Right kidney (tissue), 9 donors: Measurements from ENCODE around the gene SRD5A2.
A peak's percentile ranks its signal among the peaks of the same experiment; 100 is the strongest.

Experiments used
- DNase-seq: peaks from one replicate; pipeline ENCODE4 v3.0.0-alpha.2; 2016
- long read RNA-seq, 8 donors: transcript quantifications; one replicate each; lab custom pipeline, GENCODE V29; 2026

The SRD5A2 gene, protein sequence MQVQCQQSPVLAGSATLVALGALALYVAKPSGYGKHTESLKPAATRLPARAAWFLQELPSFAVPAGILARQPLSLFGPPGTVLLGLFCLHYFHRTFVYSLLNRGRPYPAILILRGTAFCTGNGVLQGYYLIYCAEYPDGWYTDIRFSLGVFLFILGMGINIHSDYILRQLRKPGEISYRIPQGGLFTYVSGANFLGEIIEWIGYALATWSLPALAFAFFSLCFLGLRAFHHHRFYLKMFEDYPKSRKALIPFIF
- long read RNA-seq, donor 1, result 0 reads
- long read RNA-seq, donor 2, result 0 reads
- long read RNA-seq, donor 3, result 0 reads
- long read RNA-seq, donor 4, result 0 reads
- long read RNA-seq, donor 5, result 0 reads
- long read RNA-seq, donor 6, result 0 reads
- long read RNA-seq, donor 7, result 0 reads
- long read RNA-seq, donor 8, result 0 reads

DNA sequence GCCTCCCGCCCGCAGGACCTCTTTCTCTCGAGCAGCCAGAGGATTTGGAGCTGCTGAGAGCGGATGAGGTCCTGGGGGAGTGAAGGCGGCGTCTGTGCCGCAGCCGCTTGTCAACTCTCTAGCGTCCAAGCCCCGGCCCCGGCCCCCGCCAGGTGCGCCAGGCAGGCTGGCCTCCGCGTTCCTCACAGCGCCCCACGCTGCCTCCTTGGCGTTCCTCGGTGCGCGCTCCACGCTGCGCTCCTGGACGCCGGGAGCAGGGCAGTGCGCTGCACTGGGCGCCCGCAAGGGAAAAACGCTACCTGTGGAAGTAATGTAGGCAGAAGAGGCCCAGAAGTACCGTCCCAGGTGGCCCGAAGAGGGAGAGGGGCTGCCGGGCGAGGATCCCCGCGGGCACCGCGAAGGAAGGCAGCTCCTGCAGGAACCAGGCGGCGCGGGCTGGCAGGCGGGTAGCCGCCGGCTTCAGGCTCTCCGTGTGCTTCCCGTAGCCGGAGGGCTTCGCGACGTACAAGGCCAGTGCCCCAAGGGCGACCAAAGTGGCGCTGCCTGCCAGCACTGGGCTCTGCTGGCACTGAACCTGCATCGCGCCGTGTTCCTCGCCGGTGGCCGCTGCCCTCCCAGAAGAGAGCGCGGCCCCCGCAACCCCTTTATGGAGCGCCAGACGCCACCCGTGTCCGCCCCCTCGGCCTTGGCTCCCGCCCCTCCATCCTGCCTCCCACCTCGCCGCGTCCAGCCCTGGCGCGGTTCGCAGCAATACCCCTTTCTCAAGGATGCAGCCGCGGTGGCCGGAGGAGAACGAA, at the start of gene SRD5A2:
SRD5A2 (minus strand) TSS at position 618 of the 797 bp plus-strand sequence; CDS start at position 580, 38 bp downstream.
- DNase-seq, result peak; percentile 54

DNA sequence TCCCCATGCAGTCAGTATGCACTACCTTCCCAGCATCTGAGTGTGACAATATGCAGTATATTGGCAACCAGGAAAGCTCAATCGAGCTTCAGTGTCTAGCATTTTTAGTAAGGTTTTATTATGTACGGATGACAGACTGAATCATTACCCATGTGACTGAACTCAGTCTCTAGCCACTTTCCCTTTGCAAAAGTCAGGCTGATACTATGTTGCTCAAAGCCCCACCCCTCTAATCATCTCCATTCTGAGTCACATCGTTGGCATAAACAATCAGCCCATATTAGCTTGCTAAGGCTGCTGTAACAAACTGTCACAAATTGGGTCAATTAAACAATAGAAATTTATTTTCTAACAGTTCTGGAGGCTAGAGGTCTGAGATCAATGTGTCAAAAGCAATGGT, 25.8 kb upstream of the SRD5A2 start:
- no peak for DNase-seq

DNA sequence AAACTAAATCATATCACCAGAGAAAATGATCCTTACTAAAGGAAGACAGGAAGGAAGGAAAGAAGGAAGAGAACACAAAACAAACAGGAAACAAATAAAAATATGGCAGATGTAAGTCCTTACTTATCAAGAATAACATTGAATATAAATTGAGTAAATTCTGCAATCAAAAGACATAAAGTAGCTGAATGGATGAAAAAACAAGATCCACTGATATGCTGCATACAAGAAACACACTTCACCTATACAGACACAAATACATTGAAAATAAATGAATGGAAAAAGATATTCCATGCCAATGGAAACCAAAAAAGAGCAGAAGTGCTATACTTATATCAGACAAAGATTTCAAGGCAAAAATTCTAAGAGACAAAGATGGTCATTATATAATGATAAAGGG, 18.0 kb upstream of the SRD5A2 start:
- no peak for DNase-seq

DNA sequence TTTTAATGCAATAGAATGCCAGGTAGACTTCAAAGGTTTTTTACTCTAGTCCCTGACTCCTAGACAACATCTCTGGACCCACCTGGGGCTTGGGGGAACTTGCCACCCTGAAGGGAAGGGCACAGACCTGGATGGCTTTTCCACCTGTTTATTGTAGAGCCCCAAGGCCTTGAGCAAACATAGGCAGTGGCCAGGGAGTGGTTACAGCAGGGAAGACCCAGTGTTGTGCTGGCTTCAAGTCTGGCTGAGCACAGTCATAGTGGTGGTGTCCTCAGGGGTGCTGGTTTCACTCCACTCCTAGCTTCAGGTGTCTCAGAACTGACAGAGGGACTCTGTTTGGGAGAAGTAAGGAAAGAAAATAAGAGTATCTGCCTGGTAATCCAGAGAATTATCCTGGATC, 5.5 kb upstream of the SRD5A2 start:
- no peak for DNase-seq

DNA sequence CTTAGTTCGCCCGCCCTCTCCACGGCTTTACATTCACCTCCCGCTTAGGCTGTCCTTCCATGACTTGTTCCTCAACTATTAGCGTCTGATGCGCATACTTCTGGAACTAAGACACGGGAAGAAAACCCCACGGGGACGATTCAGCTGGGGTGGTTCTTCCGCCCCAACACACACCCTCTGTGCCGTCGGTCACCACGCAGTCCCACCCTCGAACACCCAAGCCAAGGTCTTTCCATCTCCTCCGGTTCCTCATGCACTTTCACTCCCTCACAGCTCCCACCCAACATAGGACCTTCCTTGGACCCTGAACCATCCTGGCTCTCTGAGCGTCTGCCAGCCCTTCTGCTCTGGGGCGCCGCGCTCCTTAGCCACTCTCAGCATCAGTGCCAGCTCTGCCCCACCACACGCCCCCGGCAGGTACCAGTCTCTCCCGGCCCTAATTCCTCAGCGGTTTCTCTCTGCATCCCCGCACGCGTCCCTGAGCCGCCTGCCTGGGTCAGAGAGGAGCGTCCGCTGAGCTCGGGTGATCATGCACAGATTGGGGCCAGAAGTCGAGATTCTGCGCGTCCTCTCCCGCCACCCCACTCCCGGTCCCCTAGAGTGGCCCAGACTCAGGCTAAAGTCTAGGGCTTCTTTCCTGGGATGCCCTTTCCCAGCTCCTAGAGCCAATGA, 522 bp upstream of the SRD5A2 start:
- peak; percentile 1 for DNase-seq

DNA sequence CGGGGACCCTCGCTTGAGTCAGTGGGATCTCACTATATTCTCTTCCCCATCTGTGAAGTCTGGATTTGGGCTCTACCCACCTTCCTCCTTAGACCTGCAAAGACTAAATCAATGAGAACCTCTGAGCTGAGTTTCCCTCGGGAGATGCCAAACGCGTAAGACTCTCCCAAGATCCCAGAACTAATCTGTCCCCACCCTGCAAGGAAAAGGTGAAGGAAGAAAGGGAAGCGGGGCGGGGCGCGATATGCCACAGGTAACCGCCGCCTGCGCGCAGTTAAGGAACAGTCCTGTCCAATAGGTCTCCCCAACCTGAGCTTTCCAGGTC, 780 bp downstream of the SRD5A2 start:
- DNase-seq, result no peak

DNA sequence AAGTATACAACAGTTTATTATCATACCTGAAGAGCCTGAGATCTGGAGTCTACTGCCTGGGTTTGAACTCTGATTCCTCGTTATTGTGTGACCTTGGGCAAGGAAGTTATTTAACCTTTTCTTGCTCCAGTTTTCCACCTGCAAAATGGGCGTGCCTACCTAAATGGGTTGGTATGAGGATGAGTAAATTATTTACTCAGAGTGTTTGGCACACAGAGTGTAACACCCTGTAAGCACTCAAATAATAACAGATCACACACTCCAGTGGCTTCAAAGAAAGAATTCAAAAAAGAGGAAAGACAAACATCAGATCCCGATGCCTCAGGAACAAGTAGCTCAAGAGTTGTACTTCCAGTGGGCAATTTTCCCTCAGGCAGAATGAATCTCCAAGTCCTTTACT, 2.4 kb downstream of the SRD5A2 start:
- DNase-seq, result no peak

DNA sequence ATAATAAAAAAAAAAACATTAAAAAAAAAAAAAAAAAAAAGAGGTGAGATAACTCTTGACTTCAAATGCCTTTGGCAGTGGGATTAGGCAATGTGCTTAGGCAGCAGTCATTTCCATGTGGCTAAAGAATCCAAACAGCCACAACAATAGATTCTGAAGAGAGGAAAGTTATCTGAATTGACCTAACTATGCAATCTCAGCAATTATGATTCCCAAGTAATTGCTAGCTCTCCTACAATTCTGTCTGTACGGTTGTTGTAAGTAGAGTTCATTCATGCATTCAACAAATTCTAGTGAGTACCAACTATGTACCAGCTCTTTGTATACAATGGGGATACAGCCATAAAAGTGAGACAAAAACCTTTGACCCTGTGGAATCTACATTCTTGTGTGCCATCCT, 3.6 kb downstream of the SRD5A2 start:
- no peak for DNase-seq

DNA sequence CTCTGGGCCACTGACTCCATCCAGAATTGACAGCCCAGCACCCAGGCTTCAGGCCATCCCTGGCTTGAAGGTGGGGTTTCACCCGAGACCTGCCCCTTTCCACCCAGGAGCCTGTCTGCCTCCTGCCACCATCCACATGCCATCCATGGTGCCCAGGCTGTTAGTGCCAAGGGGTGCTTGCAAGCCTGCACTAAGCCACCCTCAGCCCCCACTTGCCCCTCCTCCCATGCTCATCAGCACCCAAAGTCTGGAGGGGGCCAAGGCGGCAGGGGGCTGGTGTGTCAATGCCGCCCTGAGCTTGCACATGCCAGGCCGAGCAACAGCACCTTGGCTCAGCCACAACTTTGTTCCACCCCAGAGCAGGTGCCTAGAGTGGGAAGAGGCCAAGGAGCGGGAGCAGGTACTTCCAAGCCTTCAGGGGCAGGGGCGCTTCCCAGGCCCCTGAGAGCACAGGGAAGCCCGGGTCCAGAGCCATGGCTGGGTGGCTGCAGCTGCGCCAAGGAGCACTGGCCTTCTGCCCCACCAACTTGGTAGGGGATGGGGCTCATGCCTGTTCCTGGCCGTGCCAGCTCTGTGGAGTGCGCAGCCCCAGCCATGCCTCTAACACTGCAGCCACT, 12.0 kb downstream of the SRD5A2 start:
- no peak for DNase-seq

DNA sequence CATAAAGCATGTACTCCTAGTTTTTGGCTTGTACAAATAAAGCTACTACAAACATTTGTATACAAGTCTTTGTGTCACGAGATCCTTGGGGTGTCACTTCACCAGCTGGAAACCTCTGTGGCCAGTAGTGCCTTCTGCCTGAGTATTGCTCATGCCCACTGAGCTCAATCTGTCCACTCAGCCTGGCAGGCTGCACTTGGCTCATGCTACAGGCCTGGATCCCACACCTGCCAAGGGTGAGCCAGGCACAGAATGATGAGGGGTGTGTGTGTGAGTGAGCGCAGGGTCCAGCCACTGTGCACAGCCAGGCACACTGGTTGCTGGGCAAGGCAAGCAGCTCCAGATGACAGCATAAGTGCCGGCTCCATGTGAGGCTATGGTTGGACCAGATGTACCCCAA, 13.1 kb downstream of the SRD5A2 start:
- no peak for DNase-seq

DNA sequence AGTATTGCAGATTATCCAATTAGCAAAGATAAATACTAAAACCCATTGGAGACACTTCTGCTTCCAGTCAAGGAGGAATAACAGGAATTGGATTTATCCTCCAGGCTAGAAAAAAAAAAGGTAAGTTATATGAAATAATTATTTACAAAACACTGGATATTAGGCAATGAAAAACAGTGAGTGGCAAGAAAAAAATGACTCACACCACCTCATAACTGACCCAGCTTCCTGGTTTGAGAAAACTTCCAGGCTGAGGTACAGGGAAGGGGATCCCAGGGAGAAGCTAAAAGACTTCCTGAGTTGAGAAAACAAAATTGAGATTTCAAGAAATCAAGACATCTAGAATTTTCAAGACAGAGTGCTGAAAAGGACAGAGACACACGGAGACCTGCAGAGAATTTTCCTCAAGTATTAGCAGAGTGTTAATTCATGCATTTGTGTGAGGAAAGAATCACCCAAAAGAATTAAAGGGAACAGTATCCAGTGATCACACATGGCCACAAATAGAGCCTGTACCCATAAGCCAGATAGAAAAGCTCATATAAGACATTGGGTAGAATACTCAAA, 17.4 kb downstream of the SRD5A2 start:
- no peak for DNase-seq

DNA sequence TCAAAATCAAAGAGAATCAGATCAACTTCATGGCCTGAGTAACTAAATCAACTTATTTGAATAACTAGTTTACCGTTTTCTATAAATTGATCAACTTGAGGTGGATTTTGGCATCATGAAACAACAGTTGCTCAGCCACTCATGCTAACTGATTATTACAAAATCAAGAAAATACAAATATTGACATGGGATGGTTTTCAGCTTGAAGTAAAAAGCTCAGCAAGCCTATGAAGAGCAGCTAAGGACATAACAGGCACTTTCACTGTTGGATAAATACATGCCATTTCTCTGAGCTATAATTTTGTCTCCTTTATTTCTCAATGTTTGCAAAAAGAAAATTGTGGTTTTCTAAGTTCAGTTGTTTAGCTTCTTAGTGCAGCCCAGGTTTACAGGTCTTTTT, 18.9 kb downstream of the SRD5A2 start:
- DNase-seq, result no peak

DNA sequence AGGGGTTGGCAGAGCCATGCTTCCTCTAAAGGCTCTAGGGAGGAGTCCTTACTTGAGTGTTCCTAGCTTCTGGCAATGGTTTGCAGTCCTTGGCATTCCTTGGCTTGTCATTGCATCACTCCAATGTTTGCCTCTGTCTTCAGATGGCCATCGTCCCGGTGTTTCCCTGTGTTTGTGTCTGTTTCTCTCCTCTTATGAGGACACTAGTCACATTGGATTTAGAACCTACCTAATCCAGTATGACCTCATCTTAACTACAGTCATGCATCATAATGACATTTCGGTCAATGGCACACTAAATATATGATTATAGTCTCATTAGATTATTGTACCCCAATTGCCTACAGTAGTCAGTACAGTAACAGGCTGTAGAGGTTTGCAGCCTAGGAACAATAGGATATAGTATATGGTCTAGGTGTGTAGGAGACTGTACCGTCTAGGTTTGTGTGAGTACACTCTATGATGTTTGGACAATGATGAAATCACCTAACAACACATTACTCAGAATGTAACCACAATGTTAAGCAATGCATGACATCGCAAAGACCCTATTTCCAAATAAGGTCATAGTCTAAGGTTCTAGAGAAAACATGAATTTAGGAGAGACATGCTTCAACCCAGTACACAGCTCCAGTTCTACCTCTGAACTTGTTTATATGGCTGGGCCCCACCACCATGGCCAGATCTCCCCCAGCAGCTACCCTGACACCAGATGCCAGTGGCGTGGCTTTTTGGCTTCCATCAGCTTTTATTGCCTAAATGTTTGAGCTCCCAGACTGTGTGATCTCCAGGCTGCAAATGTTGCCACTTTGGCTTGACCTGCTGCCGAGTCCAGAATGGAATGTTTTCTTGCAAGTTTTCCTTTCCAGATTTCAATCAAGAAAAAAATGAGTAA, 22.1 kb downstream of the SRD5A2 start:
- no peak for DNase-seq

DNA sequence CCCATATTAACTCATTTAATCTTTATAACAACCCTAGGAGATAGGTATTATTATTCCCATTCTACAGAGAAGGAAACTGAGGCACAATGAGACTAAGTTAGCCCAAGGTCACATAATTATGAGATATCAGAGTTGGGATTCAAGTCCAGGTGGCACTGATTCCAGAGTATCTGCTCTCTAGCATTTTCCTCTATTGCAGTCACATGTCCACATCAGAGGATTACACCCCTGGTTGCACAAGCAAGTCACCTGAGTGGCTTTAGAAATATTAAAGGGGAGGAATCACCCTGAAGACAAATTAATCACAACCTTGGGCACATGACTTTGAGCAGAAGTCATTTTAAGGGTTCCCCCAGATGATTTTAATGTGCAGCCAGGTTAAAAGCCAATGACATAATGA, 23.8 kb downstream of the SRD5A2 start:
- no peak for DNase-seq

DNA sequence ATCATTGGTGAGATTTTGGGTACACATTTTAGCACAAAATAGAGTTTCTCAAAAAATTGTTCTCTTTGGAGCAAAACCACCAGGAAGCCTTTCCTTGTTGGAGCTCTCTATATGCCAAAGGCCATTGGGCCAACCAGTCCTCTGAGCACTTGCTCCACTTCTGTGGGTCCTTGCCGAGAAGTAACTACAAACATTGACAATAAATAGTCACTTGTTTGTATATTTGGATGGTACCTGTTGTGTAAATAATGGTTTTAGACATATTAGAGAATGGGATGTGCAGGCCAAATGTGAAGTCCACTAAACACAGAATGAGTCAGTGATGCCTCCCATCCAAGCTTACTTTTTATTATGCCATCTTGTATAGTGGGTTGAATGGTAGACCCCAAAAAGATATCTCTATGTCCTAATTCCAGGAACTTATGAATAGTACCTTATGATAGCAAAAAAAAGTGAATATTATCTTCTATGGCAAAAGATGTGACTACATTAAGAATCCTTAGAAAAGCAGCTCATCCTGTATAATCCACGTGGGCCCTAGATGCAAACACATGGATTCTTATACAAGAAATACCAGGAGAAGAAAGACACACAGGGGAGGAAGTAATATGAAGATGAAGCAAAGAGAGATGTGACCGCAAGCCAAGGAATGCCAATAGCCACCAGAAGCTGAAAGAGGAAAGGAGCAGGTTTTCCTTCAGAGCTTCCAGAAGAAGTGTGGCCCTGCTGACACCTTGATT, 24.6 kb downstream of the SRD5A2 start:
- DNase-seq, result no peak

DNA sequence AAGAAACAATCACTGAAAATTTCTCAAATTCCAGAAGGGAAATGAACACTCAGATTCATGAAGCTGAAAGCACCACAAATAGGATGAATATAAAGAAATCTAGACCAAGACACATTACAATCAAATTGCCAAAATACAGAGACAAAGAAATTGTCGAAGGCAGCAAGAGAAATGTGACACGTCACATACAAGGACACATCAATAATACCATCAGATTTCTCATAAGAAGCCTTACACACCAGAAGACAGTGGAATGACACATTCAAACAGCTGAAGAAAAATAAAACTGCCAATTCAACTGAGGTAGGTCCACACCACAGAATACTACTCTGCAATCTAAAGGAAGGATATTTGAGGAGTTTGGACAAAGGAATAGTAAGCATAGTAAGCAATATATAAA, 27.4 kb downstream of the SRD5A2 start:
- no peak for DNase-seq

DNA sequence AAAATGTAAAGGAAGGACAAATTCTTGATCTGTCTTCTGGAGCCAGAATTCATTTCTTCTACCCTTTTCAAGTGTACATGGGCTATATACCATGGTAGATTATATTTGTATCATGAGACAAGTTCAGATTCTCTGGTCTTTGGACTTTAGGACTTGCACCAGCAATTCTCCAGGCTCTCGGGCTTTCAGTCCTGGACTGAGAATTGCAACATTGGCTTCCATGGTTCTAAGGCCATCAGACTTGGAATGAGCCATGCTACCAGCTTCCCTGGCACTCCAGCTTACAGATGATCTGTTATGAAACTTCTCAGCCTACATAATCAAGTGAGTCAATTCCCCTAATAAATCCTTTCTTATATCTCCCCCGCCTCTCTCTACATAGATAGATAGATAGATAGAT, 33.3 kb downstream of the SRD5A2 start:
- no peak for DNase-seq

DNA sequence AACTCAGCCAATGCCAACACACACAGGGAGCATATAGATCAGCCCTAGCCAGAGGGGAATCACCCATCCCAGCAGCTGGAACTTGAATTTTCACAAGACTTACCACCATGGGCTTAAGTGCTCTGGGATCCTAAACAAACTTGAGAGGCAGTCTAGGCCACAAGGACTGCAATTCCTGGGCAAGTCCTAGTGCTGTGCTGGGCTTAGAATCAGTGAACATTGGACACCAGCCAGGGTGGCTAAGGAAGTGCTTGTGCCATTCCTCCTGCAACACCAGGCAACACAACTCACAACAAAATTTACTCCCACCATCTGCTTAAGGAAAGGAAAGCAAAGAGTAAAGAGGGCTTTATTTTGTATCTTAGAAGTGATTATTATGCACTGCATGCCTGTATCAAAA, 38.9 kb downstream of the SRD5A2 start:
- no peak for DNase-seq

DNA sequence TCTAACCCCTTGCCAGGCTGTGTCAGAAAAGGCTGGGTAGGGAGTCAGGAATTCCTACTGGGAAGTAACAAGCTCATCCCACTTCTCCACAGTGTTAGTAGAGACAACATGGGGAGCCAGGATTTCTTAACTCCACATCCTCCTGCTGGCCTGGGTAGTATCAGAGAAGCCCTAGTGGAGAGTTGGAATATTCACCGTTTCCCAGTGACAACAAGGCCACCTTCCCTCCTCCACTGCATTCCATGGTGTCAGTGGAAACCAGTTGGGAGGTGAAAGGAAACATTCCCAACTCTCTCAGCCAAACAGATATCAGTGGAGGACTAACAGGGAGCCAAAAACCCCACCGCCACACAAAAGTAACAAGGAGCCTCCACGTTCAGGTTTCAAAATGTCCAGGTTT, 41.2 kb downstream of the SRD5A2 start:
- no peak for DNase-seq

DNA sequence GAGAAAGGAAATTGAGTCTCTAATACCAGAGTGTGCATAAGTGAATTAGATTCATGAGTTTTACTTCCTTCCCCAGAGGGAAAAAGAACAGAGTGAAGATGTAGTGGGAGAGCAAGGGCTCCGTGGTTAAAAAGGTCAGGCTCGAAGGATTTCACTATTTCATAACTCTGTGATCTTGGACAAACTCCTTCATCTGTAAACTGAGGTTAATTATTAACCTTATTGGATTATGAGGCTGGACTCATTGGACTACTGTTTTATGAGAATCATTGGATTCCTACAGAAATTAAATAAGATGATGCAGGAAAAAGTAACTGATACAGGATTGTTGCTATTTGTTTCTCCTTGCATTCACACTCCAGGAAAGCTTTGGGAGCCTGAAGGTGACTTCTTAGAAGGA, 45.0 kb downstream of the SRD5A2 start:
- DNase-seq, result no peak

DNA sequence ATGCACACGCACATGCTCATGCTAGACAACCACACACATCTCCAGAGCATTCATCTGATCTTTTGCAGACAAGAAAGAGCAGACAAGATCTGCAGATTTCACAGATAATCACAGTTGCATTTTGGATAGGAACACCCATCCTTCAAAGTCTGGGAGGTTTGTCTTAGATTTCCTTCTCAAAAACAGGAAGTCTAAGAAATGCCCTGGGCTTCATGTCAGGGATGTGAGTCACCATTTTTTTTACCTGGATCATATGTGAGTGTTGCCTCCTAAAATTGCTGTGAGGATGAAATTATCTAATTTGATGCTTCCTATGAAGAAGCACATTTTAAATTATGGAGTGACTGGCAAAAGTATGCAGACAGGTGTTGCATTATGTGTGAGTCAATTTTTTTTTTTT, 46.1 kb downstream of the SRD5A2 start:
- DNase-seq, result no peak
